Activated effector memory CD4-positive, alpha-beta T cell treated with anti-CD3 and anti-CD28 coated beads, Interleukin-2, amount 50 U/mL, for 16 hours (primary cell): ENCODE results near the gene ZNG1E.
"Not testable (repeated sequence)": the region's sequence is repeated elsewhere in the genome, so short reads cannot be mapped to it uniquely, and the experiment has no call there.

Source experiments
- DNase-seq: peaks from one replicate; pipeline ENCODE4 v3.0.0-alpha.2; 2020

Gene ZNG1E

GRCh38 chr9:65675589-65676021 lies at the start of gene ZNG1E:
TSS of gene ZNG1E (plus strand) at chr9:65675928. CDS start at chr9:65675977, 49 bp downstream.
- DNase-seq = peak; percentile 87

- not testable (repeated sequence) for DNase-seq
Observed at GRCh38 chr9:65673579-65673978, 2.1 kb upstream of the ZNG1E start.

GRCh38 chr9:65675018-65675417 lies 710 bp upstream of the ZNG1E start:
- not testable (repeated sequence) for DNase-seq

GRCh38 chr9:65676389-65676788 lies 661 bp downstream of the ZNG1E start:
- DNase-seq = peak; percentile 68

- DNase-seq = not testable (repeated sequence)
Observed at GRCh38 chr9:65678533-65678932, 2.8 kb downstream of the ZNG1E start.

- not testable (repeated sequence) for DNase-seq
Observed at GRCh38 chr9:65703550-65703949, 27.8 kb downstream of the ZNG1E start.

- not testable (repeated sequence) for DNase-seq
Observed at GRCh38 chr9:65714445-65714844, 38.7 kb downstream of the ZNG1E start.

- peak; percentile 34 for DNase-seq
Observed at GRCh38 chr9:65737096-65737564, 61.4 kb downstream of the ZNG1E start, which contains the start of gene FOXD4L4. TSS of gene FOXD4L4 (plus strand) at chr9:65737146. CDS start at chr9:65737146, 0 bp downstream.

GRCh38 chr9:65738133-65738532 lies 62.4 kb downstream of the ZNG1E start:
- not testable (repeated sequence) for DNase-seq
